GM21381 (cell line): ENCODE measurements around the gene COL18A1.

Experiments used
- ATAC-seq: cut with Tn5 transposase; IDR thresholded peaks from one replicate; pipeline ENCODE4 v1.9.1; 2021; ENCODE audit warnings: mild to moderate bottlenecking, moderate library complexity; ENCODE audit not compliant: unreplicated experiment

COL18A1 gene

DNA sequence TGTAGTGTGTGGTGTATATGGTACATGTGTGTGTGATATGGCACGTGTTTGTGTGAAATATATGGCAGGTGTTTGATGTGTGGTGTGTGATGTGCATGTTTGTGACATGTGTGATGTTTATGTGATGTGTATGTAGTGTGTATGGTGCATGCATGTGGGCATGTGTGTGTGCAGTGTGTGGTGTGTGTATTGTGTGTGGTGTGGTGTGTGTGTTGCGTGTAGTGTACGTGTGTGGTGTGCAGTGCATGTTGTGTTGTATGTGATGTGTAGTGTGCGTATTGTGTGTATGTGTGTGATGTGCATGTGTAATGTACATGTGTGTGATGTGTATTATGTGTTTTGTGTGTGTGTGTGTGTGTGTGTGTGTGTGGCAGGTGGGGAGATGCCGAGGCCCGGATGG is 71.6 kb downstream of the COL18A1 start:
- no peak for ATAC-seq

DNA sequence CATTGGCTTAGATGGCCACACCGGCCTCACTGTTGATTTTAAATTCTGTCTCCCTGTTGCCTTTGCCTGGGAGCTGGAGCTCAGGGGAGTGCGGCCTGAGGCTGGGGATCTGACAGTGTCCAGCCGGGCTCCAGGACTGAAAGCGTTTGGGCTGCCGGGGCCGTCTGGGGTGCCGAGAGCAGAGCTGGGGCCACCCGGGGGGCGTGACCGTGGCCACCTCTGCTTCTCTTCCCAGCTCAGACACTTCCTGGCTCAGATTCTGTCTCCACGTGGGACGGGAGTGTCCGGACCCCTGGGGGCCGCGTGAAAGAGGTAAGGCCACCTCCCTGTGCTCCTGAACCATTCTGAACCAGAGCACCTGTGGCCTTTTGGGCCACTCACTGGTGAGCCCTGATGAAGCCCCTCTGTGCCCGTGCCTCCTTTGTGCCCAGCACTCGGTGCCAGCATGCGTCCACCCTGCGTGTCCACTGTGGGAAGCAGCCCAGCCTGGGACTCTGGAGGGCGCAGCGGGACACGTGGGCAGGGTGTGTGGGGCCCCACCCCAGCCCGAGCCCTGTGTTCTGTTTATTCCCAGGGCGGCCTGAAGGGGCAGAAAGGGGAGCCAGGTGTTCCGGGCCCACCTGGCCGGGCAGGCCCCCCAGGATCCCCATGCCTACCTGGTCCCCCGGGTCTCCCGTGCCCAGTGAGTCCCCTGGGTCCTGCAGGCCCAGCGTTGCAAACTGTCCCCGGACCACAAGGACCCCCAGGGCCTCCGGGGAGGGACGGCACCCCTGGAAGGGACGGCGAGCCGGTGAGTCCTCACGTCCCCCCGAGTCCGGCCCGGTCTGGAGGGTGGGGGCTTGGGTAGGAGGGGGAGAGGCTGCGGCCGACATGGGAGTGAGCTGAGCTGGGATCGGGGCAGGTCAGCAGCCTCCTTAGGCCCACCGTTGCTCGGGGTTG is 72.5 kb downstream of the COL18A1 start:
- ATAC-seq = no peak

DNA sequence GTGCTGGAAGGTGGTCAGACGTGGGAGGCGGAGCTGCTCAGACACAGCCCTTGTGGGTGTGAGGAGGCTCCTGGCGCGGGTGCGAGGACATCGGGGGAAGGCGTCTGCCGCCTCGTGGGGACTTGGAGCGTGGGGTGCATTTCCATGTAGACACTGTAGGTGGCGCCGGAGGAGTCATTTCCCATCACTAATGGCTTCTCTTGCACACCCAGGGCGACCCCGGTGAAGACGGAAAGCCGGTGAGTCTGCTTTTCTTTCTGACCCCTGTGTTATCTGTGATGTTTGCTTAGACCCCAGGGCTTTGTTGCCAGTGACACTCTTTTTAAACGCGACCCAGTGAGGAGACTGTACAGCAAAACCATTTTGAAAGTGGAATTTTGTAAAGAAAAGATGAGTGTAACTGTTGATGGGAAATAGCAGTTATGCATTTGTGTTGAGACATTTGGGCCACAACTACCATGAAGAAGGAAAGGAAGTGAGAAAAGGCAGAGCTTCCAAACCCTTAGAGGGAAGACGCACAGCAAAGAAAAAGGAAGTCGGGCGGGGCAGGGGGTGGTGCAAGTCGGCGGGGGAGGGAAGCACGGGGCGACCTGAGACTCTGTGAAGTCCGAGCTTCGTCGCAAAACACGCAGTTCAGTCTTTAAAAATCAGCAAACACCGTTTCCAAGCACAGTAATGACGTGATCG is 73.3 kb downstream of the COL18A1 start:
- ATAC-seq = no peak

DNA sequence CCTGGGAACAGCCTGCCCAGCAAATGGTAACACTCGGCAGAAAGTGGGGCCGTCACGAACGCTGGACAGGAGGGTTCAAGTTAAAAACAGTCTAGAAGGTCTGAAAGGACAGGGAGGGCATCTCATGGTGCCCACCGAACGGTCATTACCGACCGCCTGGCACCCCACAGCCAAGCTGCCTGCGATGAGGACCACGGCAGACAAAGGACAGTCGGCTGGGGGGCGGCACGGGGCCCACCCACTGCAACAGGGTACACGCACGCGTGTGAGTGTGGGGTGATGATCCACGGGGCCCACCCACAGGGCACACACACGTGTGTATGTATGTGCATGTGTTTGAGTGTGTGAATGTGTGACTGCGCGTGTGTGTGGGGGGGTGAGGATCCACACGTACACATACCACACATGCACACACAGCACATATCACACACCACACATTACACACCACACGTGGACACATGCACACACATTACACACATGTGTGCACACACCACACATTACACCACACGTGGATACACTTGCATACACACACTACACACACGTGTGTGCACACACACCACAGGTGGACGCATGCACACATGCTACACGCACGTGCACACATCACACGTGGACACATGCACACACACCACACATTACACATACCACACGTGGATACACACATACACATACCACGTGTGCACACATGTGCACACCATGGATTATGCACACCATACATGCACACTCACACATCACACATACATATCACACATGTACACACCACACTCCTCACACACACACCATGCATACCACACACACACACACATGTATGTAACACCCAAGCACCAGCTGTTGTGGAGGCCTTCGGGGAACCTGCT is 74.1 kb downstream of the COL18A1 start:
- ATAC-seq = no peak

DNA sequence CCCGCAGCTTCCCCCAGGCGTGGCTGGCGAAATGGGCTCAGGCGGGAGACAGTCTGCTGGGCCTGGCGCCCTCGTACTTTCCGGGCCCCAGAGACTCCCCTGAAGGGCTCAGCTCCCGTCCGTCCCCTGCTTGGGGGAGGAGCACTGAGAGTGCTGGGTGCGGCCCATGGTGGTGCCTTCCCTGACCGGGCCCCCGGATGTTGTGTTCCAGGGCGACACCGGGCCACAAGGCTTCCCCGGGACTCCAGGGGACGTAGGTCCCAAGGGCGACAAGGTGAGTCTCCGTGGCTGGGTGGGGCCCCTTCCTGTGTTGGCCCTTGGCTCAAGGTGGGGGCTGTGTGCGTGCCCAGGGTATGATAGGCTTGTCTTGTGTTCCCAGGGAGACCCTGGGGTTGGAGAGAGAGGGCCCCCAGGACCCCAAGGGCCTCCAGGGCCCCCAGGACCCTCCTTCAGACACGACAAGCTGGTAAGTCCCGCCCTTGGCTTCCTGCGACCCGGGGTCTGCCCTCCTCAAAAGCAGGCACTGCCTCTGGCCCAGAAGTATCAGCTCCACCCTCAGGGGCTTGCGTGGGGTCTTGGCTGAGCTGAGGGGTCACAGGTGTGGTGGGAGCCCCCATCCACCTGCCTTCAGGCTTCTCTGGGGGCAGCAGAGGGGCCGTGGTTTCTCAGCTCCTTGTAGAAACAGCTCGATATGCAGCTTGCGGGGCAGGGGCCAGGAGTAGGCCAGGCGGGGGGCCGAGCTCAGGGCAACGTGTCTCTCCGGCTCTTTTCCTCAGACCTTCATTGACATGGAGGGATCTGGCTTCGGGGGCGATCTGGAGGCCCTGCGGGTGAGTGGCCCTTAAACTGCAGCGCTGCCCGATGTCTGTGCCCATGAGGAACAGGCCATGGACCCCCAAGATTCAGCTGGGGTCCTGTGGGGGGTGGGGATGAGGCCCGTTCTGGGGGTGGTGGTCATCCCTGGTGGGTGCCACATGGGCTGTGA is 75.0 kb downstream of the COL18A1 start:
- ATAC-seq = no peak

DNA sequence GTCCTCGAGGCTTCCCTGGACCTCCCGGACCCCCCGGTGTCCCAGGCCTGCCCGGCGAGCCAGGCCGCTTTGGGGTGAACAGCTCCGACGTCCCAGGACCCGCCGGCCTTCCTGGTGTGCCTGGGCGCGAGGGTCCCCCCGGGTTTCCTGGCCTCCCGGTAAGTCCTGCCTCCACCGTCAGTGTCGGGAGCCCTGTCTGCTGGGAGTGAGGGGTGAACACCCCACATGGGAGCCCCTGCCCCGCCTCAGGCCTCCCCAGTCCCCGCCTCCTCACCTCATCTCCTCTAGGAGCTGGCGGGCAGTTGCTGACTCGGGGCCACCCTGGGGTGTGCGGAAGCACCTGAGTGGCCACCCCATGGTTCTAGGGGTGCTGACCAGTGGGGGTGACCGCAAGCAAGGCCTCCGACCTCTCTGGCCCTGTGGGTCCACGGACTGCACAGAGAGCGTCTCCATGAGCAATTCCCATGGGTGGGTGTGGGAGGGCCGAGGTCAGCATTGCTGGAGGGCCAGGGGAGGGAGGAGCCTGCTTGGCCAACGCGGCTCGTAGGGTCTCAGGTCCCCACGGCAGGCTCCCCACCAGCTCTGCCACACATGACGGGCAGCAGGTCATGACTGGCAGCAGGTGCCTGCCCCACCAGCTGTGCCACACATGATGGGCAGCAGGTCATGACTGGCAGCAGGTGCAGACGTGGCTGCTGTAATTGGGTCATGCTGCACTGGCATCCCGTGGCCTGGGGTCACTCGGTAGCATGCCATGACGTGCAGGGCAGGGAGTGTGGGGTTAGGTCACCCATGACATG is 75.9 kb downstream of the COL18A1 start:
- ATAC-seq = no peak

DNA sequence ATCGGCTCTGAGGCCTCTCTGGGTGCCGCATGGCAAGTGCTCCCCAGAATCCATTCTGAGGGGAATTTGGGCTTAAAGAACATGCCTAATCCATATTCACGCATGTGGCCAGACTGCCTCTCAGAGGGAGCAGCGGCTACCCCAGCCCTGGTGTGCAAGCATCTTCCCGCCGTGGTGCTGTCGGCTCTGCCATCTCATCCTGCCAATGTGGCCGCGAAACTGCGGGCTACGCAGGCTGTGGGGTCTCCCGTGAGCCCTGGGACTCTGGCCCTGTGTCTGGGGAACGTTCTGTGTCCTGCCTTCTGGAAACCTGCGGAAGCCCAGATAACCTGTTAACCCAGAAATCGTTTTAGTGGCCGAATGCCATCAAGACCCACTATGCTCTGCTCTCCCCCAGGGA is 76.6 kb downstream of the COL18A1 start:
- ATAC-seq = no peak

DNA sequence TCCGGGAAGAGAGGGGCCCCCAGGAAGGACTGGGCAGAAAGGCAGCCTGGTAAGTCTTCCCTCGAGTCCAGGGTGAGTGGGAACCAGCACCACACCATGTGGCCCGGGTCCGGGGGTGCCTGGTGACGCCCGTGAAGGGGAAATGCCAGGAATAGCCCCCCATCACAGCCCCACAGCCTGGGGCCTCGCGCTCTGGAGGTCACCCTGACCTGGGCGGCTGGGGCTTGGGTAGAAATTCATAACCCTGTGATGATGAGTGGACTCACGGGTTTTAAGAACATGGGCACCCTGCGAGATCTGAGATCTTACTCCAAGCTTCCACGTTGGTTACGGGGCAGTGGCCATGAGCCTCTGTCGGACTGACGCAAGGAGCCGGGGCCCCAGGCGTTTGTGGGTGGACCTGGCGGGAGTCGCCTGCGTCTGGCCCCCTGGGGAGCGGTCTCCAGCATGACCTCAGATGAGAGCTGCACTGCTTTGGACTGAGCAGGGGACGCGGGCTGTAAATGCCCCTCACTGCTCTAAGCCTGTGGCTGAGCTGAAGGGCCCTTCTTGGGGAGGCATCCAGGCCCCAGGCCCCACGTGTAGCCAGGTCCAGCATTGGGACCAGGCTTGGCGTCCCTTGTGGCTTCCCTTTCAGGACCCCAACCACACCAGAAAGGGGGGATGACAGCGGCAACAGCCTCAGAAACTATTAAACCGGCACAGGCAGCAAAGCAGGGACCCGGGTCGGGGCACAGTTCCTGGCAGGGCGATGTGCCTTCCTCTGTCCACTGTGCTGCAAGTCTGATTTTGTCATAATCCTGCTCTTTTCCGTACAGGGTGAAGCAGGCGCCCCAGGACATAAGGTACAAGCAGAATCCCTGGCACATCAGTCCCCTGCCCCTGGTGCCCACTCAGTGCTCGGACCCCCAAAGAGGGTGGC is 77.3 kb downstream of the COL18A1 start:
- ATAC-seq = no peak

DNA sequence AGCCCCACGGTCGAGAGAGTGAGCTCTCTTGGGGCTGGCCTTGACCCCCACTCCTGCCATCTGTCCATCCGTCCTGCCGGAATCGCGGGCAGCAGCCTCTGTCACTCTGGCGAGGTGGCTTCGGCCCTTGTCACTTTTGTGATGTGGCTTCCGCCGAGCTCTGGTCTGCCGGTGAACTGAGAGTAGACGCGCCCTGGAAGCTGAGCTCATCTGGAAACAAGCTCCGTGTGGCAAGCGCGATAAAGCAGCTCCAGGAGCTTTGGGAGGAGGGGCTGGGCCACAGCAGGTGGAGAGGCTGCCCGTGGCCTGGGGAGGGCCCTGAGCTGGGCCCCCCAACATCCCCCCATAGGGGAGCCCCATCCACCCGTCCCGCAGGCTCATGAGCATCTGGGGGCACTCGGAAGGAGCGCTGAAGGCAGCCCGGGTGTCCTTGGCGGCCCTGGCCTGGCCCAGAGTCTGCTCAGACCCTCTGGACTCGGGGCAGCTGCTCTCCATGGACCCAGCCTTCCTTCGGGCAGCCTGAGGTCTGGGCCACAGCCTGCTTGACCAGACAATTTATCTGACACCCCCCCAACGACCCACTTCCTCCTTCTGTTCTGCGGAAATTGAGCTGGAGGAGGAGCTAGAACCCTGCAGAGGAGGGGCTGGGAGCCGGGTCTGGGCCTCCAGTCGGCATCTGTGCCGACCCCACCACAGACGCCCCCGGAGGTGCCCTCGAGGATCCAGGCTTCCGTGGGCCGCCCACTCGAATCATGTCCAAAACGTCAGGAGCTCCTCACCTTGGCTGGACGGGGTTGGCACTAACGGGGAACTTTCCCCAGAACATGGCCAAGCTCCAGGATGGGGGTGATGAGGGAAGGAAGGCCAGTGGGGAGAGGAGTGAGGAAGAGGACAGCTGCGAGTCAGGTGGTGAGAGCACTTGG is 78.2 kb downstream of the COL18A1 start:
- no peak for ATAC-seq

DNA sequence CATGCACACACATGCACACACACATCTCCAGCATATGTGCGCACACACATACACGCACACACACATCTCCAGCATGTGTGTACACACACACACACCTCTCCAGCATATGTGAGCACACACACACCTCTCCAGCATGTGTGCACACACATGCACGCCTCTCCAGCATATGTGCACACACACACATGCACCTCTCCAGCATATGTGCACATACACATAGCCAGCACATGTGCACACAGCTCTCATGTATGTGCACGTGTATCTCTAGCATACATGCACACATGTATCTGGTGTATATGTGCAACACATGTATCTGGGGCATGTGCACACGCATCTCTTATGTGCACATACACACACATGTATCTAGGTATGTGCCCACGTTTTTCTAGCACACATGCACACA is 79.4 kb downstream of the COL18A1 start:
- ATAC-seq = no peak

DNA sequence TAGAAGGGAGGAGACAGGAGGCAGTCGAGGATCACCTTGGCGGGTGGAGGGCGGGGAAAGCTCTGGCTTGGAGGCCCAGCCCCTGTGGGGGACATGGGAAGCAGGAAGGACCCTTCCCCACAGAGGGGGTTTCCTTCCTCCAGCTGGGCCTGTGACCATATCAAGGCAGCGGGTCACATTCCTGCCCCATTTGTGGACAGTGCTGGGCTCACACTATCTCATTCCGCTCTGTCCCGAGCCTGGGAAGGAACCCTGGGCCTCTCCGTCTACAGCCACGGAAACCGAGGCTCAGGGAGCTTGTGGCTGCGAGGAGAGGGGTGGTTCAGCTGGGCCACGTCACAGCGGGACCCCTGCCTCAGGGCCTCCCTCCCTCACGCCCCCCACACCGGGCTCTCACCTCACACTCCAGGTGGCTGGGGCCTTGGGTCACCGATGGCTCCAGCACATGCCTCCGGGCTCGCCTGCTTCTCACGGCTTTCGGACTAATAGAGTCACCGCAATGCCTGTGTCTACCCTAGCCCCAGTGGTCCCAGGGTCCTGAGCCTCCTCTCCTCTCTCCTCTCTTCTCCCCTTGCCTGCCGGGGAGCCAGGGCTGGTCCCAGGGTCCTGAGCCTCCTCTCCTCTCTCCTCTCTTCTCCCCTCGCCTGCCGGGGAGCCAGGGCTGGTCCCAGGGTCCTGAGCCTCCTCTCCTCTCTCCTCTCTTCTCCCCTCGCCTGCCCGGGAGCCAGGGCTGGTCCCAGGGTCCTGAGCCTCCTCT is 80.9 kb downstream of the COL18A1 start:
- no peak for ATAC-seq

DNA sequence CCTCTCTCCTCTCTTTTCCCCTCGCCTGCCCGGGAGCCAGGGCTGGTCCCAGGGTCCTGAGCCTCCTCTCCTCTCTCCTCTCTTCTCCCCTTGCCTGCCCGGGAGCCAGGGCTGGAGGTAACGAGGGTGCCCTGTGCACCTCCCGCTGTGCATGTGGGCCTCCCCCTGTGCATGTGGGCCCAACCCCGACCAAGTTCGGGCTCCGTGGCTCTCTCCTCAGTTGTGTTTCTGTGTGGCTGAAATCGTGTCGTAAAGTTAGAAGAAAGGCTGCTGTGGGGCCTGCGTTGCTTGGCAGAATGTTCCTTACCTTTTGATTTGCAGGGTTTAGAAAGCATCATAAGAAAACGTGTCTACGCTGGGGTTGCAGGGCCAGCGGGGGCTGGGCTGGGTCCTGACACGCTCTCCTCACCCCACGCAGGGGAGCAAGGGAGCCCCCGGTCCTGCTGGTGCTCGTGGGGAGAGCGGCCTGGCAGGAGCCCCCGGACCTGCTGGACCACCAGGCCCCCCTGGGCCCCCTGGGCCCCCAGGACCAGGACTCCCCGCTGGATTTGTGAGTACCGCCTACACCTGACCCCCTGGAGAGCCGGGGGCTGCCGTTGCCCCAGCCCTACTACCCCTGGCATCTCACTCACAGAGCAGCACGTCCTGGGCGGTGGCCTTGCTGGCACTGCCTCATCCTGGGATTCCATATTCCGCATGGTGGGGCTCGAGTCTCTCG is 81.6 kb downstream of the COL18A1 start:
- no peak for ATAC-seq

DNA sequence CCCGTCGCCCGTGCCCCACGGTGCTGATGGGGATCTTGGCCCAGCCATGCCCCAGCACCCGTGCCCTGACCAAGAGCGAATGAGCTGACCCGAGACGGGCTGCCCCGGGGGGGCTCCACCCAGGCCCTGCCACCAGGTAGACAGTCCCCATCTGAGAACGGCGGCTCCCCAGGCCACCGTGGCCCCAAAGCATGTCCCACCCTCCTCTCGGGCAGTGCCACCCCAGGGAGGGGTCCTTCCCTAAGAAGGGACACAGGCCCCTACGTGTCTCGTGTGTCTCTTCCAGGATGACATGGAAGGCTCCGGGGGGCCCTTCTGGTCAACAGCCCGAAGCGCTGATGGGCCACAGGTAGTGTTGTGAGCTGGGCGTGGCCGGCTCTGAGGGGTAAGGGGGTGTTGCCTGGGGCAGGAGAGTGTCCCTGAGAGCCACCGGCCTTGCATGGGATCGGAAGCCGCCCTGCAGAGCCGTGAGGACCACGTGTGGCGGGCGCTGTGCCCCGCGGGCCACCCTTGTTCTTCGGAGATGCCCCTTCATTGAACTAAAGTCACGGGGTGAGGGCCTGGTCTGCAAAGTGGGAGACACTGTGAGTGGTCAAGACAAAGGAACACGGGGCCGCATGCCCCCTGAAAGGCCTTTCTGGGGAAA is 82.3 kb downstream of the COL18A1 start:
- no peak for ATAC-seq

DNA sequence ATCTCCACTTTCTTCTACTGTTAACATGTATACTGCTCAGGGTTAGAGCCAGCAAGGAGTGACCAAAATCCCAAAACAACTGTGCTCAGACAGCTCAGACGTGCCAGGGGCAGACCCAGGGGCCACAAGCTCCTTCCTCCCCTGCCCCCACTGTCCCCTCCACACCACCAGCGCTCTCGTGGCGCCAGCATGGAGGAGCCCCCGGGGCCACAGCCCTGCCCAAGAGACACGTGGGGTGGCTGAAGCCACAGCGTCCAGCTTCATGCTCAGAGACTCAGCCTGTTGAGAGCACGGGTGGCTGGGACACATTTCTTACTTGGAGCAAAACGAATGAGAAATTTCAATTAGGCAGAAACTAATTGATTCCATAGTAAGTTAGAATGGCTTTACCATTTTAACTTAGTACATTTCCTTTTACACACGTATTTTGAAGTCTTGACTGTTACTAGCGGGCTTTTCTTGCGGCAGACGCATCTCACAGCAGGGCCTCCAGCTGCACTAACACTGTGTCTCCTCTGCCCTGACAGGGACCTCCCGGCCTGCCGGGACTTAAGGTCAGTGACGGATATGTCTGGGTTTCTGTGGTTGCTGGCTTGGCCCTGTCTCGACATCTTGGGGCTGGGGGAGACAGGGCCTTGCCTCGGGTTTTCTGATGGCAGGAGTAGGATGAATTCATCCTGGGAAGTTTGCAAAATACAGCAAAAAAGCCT is 83.1 kb downstream of the COL18A1 start:
- ATAC-seq = no peak
